HepG2 (cell line): ENCODE data around the gene DENND1C. TPM values are rescaled to one million over a fixed set of nuclear protein-coding genes. Genes with fewer than 3 reads are reported as not detected.

Experiments
- MAZ ChIP-seq, 2 experiments: sonication (generic) in 1 of 2; formaldehyde crosslinking in 1 of 2; IDR thresholded peaks; 2 replicates each; pipeline versions ENCODE4 v1.5.0 to v1.6.1; 2012 to 2020; ENCODE audit warnings: low read depth in 2 of 2, mild to moderate bottlenecking in 2 of 2, borderline replicate concordance in 1 of 2, improper control_type of control experiment in 1 of 2, low read length in 1 of 2, missing genetic modification reagents in 1 of 2, moderate library complexity in 1 of 2
- NR2F6 ChIP-seq, 2 experiments: IDR thresholded peaks; 2 replicates each; pipeline ENCODE4 v1.6.1; 2016; ENCODE audit warnings: antibody characterized with exemption in 1 of 2, mild to moderate bottlenecking in 1 of 2
- SP1 ChIP-seq, 2 experiments: fragments of 450-650 bp in 1 of 2; sonication (generic) in 1 of 2; formaldehyde crosslinking in 1 of 2; IDR thresholded peaks; 2 replicates each; pipeline versions ENCODE4 v1.4.0 to v1.6.1; 2016 to 2020; ENCODE audit warnings: missing genetic modification reagents in 1 of 2
- TBP ChIP-seq: sonication (generic); formaldehyde crosslinking; IDR thresholded peaks from 2 replicates; pipeline ENCODE4 v1.5.0; 2020; ENCODE audit warnings: missing genetic modification reagents
- TSC22D2 ChIP-seq: sonication (generic); formaldehyde crosslinking; IDR thresholded peaks from 2 replicates; pipeline ENCODE4 v1.5.1; 2020; ENCODE audit warnings: missing genetic modification reagents, mild to moderate bottlenecking, borderline replicate concordance
- ZNF274 ChIP-seq: sonication (generic); formaldehyde crosslinking; IDR thresholded peaks from 2 replicates; pipeline ENCODE4 v1.5.1; 2020; ENCODE audit warnings: mild to moderate bottlenecking, missing genetic modification reagents
- ZNF431 ChIP-seq: sonication (generic); formaldehyde crosslinking; IDR thresholded peaks from 2 replicates; pipeline ENCODE4 v1.9.0; 2022; ENCODE audit warnings: missing genetic modification reagents, low read depth, mild to moderate bottlenecking, borderline replicate concordance
- ZNF572 ChIP-seq: sonication (generic); formaldehyde crosslinking; IDR thresholded peaks from 2 replicates; pipeline ENCODE4 v1.5.1; 2020; ENCODE audit warnings: mild to moderate bottlenecking, missing genetic modification reagents
- polyA plus RNA-seq, 8 experiments: library from polyadenylated mRNA; depleted of rRNA in 3 of 8; stranded (reverse) in 7 of 8; unstranded in 1 of 8; fragments of >200 nt; fragmentation: Illumina TruSeq in 4 of 8; extraction: Trizol in 4 of 8; gene quantifications; 2 replicates each; pipeline versions ENCODE4 v1.2.1 to v1.2.3, GENCODE V29; 2011 to 2016; ENCODE audit warnings: low read depth in 4 of 8, missing spikeins in 1 of 8, mixed read lengths in 1 of 8; ENCODE audit not compliant: insufficient read depth in 1 of 8
- total RNA-seq, 5 experiments: library from RNA; depleted of rRNA; stranded (reverse); fragments of >200 nt; fragmentation: Illumina TruSeq; extraction: Trizol; gene quantifications; 2 replicates each; pipeline ENCODE4 v1.2.3, GENCODE V29; 2016; ENCODE audit warnings: low read depth in 1 of 5
- TF ChIP-seq, protein P1 (sequence below): sonication (generic); formaldehyde crosslinking; IDR thresholded peaks from 2 replicates; pipeline ENCODE4 v1.4.0; 2020; ENCODE audit warnings: mild to moderate bottlenecking, missing genetic modification reagents
- TF ChIP-seq, protein P2 (sequence below): sonication (generic); formaldehyde crosslinking; IDR thresholded peaks from one replicate; pipeline ENCODE4 v1.5.1; 2020; ENCODE audit warnings: mild to moderate bottlenecking, missing genetic modification reagents; ENCODE audit errors: not compliant biosample characterization
- TF ChIP-seq, protein P3 (sequence below): IDR thresholded peaks from 2 replicates; pipeline ENCODE4 v1.6.1; 2016; ENCODE audit warnings: low read depth
- TF ChIP-seq, protein P4 (sequence below): sonication (generic); formaldehyde crosslinking; IDR thresholded peaks from 2 replicates; pipeline ENCODE4 v1.4.0; 2020; ENCODE audit warnings: missing genetic modification reagents

Gene DENND1C
- total and polyA plus RNA-seq, 2 of the 13 experiments (the other 11 are each of a cell fraction or from before 2014, with no cell fraction given), result 0.04 to 0.73 TPM

DNA sequence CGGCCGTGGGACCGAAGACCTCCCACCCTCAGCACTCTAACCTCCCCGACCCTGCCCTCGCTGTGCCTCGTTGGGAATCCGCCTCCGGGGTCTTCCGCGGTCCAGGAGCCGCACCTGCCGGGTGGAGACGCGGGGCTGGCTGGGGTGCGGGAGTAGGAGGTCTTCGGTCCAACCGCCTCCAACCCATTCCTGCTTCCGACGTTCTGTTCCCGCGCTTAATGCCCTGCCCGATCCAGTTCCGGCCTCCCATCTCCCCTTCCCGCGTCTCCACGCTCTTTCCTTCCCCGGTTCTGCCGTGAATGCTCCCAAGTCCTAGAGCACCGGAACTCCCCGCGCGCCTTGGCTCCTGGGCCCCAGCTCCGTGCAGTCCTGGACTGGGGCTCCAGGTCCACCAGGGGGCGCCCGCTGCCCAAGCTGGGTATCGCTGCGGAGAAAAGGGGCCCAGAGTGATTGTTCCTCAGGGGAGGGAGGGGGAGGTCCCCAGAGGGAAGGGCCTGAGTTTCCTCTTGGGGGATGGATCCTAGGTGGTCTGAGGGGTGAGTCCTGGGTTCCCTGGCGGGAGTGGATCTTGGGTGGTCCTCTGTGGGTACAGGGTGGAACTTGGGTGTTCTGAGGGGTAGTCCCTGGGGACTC, 35.2 kb upstream of the DENND1C start (continued):
- TF ChIP-seq ZNF431 (CRISPR knock-in tag) (0 out of 2 replicates have a peak, but pooled peaks have one; percentile 26), TSC22D2 (peak; percentile 75; the same call in 1 of the 2 replicates), SP1 (IDR thresholded peaks at IDR 0.05) (no peak), SP1 (CRISPR knock-in tag; IDR thresholded peaks at IDR 0.05) (peak; percentile 53), ZNF274 (CRISPR knock-in tag) (peak; percentile 83), ZNF572 (CRISPR knock-in tag) (0 out of 2 replicates have a peak, but pooled peaks have one; percentile 31), TBP (CRISPR knock-in tag) (no peak), NR2F6 (IDR thresholded peaks at IDR 0.05) (no peak), NR2F6 (CRISPR knock-in tag; IDR thresholded peaks at IDR 0.05) (peak; percentile 21; the same call in 1 of the 2 replicates), MAZ (IDR thresholded peaks at IDR 0.05; ENCODE audit: borderline replicate concordance, low read depth, low read length) (peak; percentile 58; the same call in 1 of the 2 replicates), MAZ (CRISPR knock-in tag; IDR thresholded peaks at IDR 0.05; ENCODE audit: low read depth) (no peak; the same call in 1 of the 2 replicates)
- TF ChIP-seq, protein P1, sequence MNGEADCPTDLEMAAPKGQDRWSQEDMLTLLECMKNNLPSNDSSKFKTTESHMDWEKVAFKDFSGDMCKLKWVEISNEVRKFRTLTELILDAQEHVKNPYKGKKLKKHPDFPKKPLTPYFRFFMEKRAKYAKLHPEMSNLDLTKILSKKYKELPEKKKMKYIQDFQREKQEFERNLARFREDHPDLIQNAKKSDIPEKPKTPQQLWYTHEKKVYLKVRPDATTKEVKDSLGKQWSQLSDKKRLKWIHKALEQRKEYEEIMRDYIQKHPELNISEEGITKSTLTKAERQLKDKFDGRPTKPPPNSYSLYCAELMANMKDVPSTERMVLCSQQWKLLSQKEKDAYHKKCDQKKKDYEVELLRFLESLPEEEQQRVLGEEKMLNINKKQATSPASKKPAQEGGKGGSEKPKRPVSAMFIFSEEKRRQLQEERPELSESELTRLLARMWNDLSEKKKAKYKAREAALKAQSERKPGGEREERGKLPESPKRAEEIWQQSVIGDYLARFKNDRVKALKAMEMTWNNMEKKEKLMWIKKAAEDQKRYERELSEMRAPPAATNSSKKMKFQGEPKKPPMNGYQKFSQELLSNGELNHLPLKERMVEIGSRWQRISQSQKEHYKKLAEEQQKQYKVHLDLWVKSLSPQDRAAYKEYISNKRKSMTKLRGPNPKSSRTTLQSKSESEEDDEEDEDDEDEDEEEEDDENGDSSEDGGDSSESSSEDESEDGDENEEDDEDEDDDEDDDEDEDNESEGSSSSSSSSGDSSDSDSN, result peak; percentile 68
- TF ChIP-seq, protein P2, sequence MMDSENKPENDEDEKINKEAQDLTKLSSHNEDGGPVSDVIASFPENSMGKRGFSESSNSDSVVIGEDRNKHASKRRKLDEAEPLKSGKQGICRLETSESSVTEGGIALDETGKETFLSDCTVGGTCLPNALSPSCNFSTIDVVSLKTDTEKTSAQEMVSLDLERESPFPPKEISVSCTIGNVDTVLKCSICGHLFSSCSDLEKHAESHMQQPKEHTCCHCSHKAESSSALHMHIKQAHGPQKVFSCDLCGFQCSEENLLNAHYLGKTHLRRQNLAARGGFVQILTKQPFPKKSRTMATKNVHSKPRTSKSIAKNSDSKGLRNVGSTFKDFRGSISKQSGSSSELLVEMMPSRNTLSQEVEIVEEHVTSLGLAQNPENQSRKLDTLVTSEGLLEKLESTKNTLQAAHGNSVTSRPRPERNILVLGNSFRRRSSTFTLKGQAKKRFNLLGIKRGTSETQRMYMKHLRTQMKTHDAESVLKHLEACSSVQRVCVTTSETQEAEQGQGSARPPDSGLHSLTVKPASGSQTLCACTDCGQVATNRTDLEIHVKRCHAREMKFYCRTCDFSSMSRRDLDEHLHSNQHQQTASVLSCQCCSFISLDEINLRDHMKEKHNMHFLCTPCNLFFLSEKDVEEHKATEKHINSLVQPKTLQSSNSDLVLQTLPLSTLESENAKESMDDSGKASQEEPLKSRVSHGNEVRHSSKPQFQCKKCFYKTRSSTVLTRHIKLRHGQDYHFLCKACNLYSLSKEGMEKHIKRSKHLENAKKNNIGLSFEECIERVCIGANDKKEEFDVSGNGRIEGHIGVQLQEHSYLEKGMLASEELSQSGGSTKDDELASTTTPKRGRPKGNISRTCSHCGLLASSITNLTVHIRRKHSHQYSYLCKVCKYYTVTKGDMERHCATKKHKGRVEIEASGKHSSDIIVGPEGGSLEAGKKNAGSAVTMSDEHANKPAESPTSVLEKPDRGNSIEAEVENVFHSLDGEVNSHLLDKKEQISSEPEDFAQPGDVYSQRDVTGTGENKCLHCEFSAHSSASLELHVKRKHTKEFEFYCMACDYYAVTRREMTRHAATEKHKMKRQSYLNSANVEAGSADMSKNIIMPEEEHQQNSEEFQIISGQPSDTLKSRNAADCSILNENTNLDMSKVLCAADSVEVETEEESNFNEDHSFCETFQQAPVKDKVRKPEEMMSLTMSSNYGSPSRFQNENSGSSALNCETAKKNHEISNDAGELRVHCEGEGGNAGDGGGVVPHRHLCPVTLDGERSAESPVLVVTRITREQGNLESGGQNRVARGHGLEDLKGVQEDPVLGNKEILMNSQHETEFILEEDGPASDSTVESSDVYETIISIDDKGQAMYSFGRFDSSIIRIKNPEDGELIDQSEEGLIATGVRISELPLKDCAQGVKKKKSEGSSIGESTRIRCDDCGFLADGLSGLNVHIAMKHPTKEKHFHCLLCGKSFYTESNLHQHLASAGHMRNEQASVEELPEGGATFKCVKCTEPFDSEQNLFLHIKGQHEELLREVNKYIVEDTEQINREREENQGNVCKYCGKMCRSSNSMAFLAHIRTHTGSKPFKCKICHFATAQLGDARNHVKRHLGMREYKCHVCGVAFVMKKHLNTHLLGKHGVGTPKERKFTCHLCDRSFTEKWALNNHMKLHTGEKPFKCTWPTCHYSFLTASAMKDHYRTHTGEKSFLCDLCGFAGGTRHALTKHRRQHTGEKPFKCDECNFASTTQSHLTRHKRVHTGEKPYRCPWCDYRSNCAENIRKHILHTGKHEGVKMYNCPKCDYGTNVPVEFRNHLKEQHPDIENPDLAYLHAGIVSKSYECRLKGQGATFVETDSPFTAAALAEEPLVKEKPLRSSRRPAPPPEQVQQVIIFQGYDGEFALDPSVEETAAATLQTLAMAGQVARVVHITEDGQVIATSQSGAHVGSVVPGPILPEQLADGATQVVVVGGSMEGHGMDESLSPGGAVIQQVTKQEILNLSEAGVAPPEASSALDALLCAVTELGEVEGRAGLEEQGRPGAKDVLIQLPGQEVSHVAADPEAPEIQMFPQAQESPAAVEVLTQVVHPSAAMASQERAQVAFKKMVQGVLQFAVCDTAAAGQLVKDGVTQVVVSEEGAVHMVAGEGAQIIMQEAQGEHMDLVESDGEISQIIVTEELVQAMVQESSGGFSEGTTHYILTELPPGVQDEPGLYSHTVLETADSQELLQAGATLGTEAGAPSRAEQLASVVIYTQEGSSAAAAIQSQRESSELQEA (CRISPR knock-in tag), result no peak
- TF ChIP-seq, protein P3, sequence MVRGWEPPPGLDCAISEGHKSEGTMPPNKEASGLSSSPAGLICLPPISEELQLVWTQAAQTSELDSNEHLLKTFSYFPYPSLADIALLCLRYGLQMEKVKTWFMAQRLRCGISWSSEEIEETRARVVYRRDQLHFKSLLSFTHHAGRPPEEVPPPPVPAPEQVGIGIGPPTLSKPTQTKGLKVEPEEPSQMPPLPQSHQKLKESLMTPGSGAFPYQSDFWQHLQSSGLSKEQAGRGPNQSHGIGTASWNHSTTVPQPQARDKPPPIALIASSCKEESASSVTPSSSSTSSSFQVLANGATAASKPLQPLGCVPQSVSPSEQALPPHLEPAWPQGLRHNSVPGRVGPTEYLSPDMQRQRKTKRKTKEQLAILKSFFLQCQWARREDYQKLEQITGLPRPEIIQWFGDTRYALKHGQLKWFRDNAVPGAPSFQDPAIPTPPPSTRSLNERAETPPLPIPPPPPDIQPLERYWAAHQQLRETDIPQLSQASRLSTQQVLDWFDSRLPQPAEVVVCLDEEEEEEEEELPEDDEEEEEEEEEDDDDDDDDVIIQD, result peak; percentile 26; the same call in 1 of the 2 replicates
- TF ChIP-seq, protein P4, sequence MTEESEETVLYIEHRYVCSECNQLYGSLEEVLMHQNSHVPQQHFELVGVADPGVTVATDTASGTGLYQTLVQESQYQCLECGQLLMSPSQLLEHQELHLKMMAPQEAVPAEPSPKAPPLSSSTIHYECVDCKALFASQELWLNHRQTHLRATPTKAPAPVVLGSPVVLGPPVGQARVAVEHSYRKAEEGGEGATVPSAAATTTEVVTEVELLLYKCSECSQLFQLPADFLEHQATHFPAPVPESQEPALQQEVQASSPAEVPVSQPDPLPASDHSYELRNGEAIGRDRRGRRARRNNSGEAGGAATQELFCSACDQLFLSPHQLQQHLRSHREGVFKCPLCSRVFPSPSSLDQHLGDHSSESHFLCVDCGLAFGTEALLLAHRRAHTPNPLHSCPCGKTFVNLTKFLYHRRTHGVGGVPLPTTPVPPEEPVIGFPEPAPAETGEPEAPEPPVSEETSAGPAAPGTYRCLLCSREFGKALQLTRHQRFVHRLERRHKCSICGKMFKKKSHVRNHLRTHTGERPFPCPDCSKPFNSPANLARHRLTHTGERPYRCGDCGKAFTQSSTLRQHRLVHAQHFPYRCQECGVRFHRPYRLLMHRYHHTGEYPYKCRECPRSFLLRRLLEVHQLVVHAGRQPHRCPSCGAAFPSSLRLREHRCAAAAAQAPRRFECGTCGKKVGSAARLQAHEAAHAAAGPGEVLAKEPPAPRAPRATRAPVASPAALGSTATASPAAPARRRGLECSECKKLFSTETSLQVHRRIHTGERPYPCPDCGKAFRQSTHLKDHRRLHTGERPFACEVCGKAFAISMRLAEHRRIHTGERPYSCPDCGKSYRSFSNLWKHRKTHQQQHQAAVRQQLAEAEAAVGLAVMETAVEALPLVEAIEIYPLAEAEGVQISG (CRISPR knock-in tag), result peak; percentile 44; the same call in 1 of the 2 replicates
